Measurements from ENCODE around the gene CACNA2D4.

- TF ChIP-seq CTCF (IDR thresholded peaks at IDR 0.05 in 2 of 3, conservative IDR thresholded peaks at IDR 0.05 in 1 of 3; ENCODE audit: borderline replicate concordance in 1 of 3, insufficient read depth in 1 of 3, low read depth in 2 of 3, low read length in 2 of 3) (no peak), POLR2A (IDR thresholded peaks at IDR 0.05; ENCODE audit: borderline replicate concordance, extremely low read depth, insufficient read depth, insufficient read length) (no peak), POLR2AphosphoS5 (IDR thresholded peaks at IDR 0.05; ENCODE audit: low read depth, low read length) (no peak), ZFX (IDR thresholded peaks at IDR 0.05) (no peak), REST (IDR thresholded peaks at IDR 0.05; ENCODE audit: low read depth) (no peak), ATF3 (IDR thresholded peaks at IDR 0.05) (no peak), TCF7L2 (IDR thresholded peaks at IDR 0.05; ENCODE audit: borderline replicate concordance, extremely low read depth, insufficient read depth, insufficient read length) (no peak)
These were observed 156.6 kb downstream of the CACNA2D4 start for GRCh38 chr12:1761857-1762256.
